ENCODE results near the gene COLEC11.

COLEC11 gene

GRCh38 chr2:3585261-3586109 is 9.4 kb upstream of the COLEC11 start:
- Histone ChIP-seq H3K4me3 (ENCODE audit: low read depth in 1 of 2, low read length in 2 of 2) (no peak overlapping the region), H3K4me2 (ENCODE audit: insufficient read depth, low read length) (no peak overlapping the region), H3K36me3 (ENCODE audit: insufficient read depth, low read length) (peaks cover 48% of the 10 kb centered on the region), H2AFZ (ENCODE audit: low read depth, low read length) (no peak overlapping the region), H4K20me1 (ENCODE audit: insufficient read depth, low read length) (peaks cover 24% of the 10 kb centered on the region), H3K9me3 (ENCODE audit: insufficient read depth, low read length, severe bottlenecking) (no peaks in the 10 kb centered on the region), H3K27me3 (ENCODE audit: insufficient read depth, low read length, poor library complexity) (no peaks in the 10 kb centered on the region), H3K79me2 (ENCODE audit: insufficient read depth, low read length) (peaks cover 10% of the 10 kb centered on the region), H3K27ac (ENCODE audit: low read length) (no peak overlapping the region), H3K9ac (ENCODE audit: low read depth, low read length) (no peak overlapping the region), H3K4me1 (ENCODE audit: insufficient read depth, low read length) (no peaks in the 10 kb centered on the region)
- TF ChIP-seq EZH2 (IDR thresholded peaks at IDR 0.05; ENCODE audit: borderline replicate concordance, low read depth, low read length, severe bottlenecking): no peak
- TF ChIP-seq CTCF (IDR thresholded peaks at IDR 0.05; ENCODE audit: borderline replicate concordance, extremely low read depth, low read length, poor library complexity, severe bottlenecking): no peak
- DNase-seq (no peak), ATAC-seq (ENCODE audit: insufficient read depth, low read depth) (no peak)

GRCh38 chr2:3586220-3586619 is 8.7 kb upstream of the COLEC11 start:
- DNase-seq (no peak), ATAC-seq (ENCODE audit: insufficient read depth, low read depth) (no peak)
- Histone ChIP-seq H3K9ac (ENCODE audit: low read depth, low read length) (no peak overlapping the region), H3K4me2 (ENCODE audit: insufficient read depth, low read length) (no peak overlapping the region), H3K36me3 (ENCODE audit: insufficient read depth, low read length) (peaks cover 41% of the 10 kb centered on the region), H4K20me1 (ENCODE audit: insufficient read depth, low read length) (peaks cover 18% of the 10 kb centered on the region), H3K27ac (ENCODE audit: low read length) (no peak overlapping the region), H3K4me3 (ENCODE audit: low read depth in 1 of 2, low read length in 2 of 2) (no peak overlapping the region), H3K4me1 (ENCODE audit: insufficient read depth, low read length) (no peaks in the 10 kb centered on the region), H2AFZ (ENCODE audit: low read depth, low read length) (no peak overlapping the region), H3K79me2 (ENCODE audit: insufficient read depth, low read length) (peaks cover 5% of the 10 kb centered on the region), H3K27me3 (ENCODE audit: insufficient read depth, low read length, poor library complexity) (no peaks in the 10 kb centered on the region), H3K9me3 (ENCODE audit: insufficient read depth, low read length, severe bottlenecking) (no peaks in the 10 kb centered on the region)
- TF ChIP-seq CTCF (IDR thresholded peaks at IDR 0.05; ENCODE audit: borderline replicate concordance, extremely low read depth, low read length, poor library complexity, severe bottlenecking) (no peak), EZH2 (IDR thresholded peaks at IDR 0.05; ENCODE audit: borderline replicate concordance, low read depth, low read length, severe bottlenecking) (no peak)

GRCh38 chr2:3587021-3587420 is 7.9 kb upstream of the COLEC11 start:
- H2AFZ ChIP-seq (ENCODE audit: low read depth, low read length): no peak overlapping the region
- no peaks in the 10 kb centered on the region for H3K9me3 ChIP-seq (ENCODE audit: insufficient read depth, low read length, severe bottlenecking)
- H3K4me1 ChIP-seq (ENCODE audit: insufficient read depth, low read length): no peaks in the 10 kb centered on the region
- H3K4me3 ChIP-seq (ENCODE audit: low read depth in 1 of 2, low read length in 2 of 2): no peak overlapping the region
- no peak overlapping the region for H3K4me2 ChIP-seq (ENCODE audit: insufficient read depth, low read length)
- H3K79me2 ChIP-seq (ENCODE audit: insufficient read depth, low read length): no peaks in the 10 kb centered on the region
- no peak overlapping the region for H3K9ac ChIP-seq (ENCODE audit: low read depth, low read length)
- H3K27me3 ChIP-seq (ENCODE audit: insufficient read depth, low read length, poor library complexity): no peaks in the 10 kb centered on the region
- H4K20me1 ChIP-seq (ENCODE audit: insufficient read depth, low read length): peaks cover 10% of the 10 kb centered on the region
- TF ChIP-seq EZH2 (IDR thresholded peaks at IDR 0.05; ENCODE audit: borderline replicate concordance, low read depth, low read length, severe bottlenecking) (no peak), CTCF (IDR thresholded peaks at IDR 0.05; ENCODE audit: borderline replicate concordance, extremely low read depth, low read length, poor library complexity, severe bottlenecking) (no peak)
- no peak overlapping the region for H3K27ac ChIP-seq (ENCODE audit: low read length)
- DNase-seq (no peak), ATAC-seq (ENCODE audit: insufficient read depth, low read depth) (no peak)
- peaks cover 33% of the 10 kb centered on the region for H3K36me3 ChIP-seq (ENCODE audit: insufficient read depth, low read length)

Measured in DND-41 (cell line).